ENCODE data around the gene CALML5. TPM values are rescaled to one million over a fixed set of nuclear protein-coding genes. Genes with fewer than 3 reads are reported as not detected.

The CALML5 gene
- total RNA-seq, 2 donors from 2014 or later = not detected

GRCh38 chr10:5545778-5546710, 46.7 kb upstream of the CALML5 start:
- Histone ChIP-seq H3K4me1 (peaks cover 56% of the 10 kb centered on the region), H3K27me3 (no peaks in the 10 kb centered on the region), H3K9me3 (no peaks in the 10 kb centered on the region), H3K27ac (peak overlapping the region; percentile 79 to 91 (median 86)), H3K36me3 (replicated peaks in 1 of 2; ENCODE audit: insufficient read depth in 1 of 2, low read depth in 2 of 2) (no peaks in the 10 kb centered on the region), H3K4me3 (no peak overlapping the region)
- no peak for ATAC-seq
- intact Hi-C loops (cut with DNase I) = no loop called here
- WGBS, 2 donors = 81 to 98% methylated on average over 15 to 23 of the region's 23 CpGs
- peak in 2 of 4 donors; percentile 26 to 46 for DNase-seq
- no peak for TF ChIP-seq POLR2A (IDR thresholded peaks at IDR 0.05)

GRCh38 chr10:5545426-5545777, 46.0 kb upstream of the CALML5 start:
- H3K4me3 ChIP-seq = no peak overlapping the region
- H3K36me3 ChIP-seq (replicated peaks in 1 of 2; ENCODE audit: insufficient read depth in 1 of 2, low read depth in 2 of 2) = no peaks in the 10 kb centered on the region
- ATAC-seq (no peak), DNase-seq (peak in 1 of 4 donors; percentile 3)
- no peaks in the 10 kb centered on the region for H3K9me3 ChIP-seq
- intact Hi-C loops (cut with DNase I) = no loop called here
- H3K27ac ChIP-seq = peak overlapping the region in 1 of 4 donors; percentile 21
- no peaks in the 10 kb centered on the region for H3K27me3 ChIP-seq
- 95 to 100% methylated on average over 2 of the region's 2 CpGs for WGBS, 2 donors
- peaks cover 56% of the 10 kb centered on the region for H3K4me1 ChIP-seq
- TF ChIP-seq CTCF (IDR thresholded peaks at IDR 0.05) (no peak), POLR2A (IDR thresholded peaks at IDR 0.05) (no peak)

GRCh38 chr10:5545011-5545410, 45.6 kb upstream of the CALML5 start:
- no peaks in the 10 kb centered on the region for H3K36me3 ChIP-seq (replicated peaks in 1 of 2; ENCODE audit: insufficient read depth in 1 of 2, low read depth in 2 of 2)
- WGBS, 2 donors = 47 to 56% methylated on average over 1 of the region's 1 CpG
- H3K27ac ChIP-seq = peak overlapping the region in 3 of 4 donors; percentile 21 to 59 (median 45)
- peaks cover 56% of the 10 kb centered on the region for H3K4me1 ChIP-seq
- intact Hi-C loops (cut with DNase I) = no loop called here
- no peak for TF ChIP-seq POLR2A (IDR thresholded peaks at IDR 0.05)
- TF ChIP-seq CTCF (IDR thresholded peaks at IDR 0.05) = no peak
- no peak for ATAC-seq
- DNase-seq = peak in 3 of 4 donors; percentile 5 to 12 (median 9)
- no peak overlapping the region for H3K4me3 ChIP-seq
- H3K27me3 ChIP-seq = no peaks in the 10 kb centered on the region
- H3K9me3 ChIP-seq = no peaks in the 10 kb centered on the region

GRCh38 chr10:5544216-5544805, 44.9 kb upstream of the CALML5 start:
- no peaks in the 10 kb centered on the region for H3K27me3 ChIP-seq
- peak in 3 of 4 donors; percentile 11 to 25 (median 22) for DNase-seq
- H3K4me3 ChIP-seq = no peak overlapping the region
- H3K36me3 ChIP-seq (replicated peaks in 1 of 2; ENCODE audit: insufficient read depth in 1 of 2, low read depth in 2 of 2) = no peaks in the 10 kb centered on the region
- H3K9me3 ChIP-seq = no peaks in the 10 kb centered on the region
- ATAC-seq = no peak
- WGBS, 2 donors = 8 to 20% methylated on average over 6 of the region's 6 CpGs
- TF ChIP-seq CTCF (IDR thresholded peaks at IDR 0.05) (no peak), POLR2A (IDR thresholded peaks at IDR 0.05) (no peak)
- peaks cover 54% of the 10 kb centered on the region for H3K4me1 ChIP-seq
- intact Hi-C loops (cut with DNase I) = no loop called here
- peak overlapping the region; percentile 19 to 59 (median 33) for H3K27ac ChIP-seq

- no peak overlapping the region for H3K4me3 ChIP-seq
- peaks cover 47% of the 10 kb centered on the region for H3K4me1 ChIP-seq
- no peaks in the 10 kb centered on the region for H3K36me3 ChIP-seq (replicated peaks in 1 of 2; ENCODE audit: insufficient read depth in 1 of 2, low read depth in 2 of 2)
- H3K9me3 ChIP-seq = no peaks in the 10 kb centered on the region
- intact Hi-C loops (cut with DNase I) = no loop called here
- no peak for ATAC-seq
- WGBS, 2 donors = 90 to 100% methylated on average over 1 of the region's 1 CpG
- TF ChIP-seq CTCF (IDR thresholded peaks at IDR 0.05) (no peak), POLR2A (IDR thresholded peaks at IDR 0.05) (no peak)
- no peak overlapping the region for H3K27ac ChIP-seq
- no peaks in the 10 kb centered on the region for H3K27me3 ChIP-seq
- no peak for DNase-seq
These were observed 44.3 kb upstream of the CALML5 start for GRCh38 chr10:5543623-5544022.

All from body of pancreas (tissue), 4 donors.